Measurements from ENCODE around the gene IRF9.

Gene IRF9

DNA sequence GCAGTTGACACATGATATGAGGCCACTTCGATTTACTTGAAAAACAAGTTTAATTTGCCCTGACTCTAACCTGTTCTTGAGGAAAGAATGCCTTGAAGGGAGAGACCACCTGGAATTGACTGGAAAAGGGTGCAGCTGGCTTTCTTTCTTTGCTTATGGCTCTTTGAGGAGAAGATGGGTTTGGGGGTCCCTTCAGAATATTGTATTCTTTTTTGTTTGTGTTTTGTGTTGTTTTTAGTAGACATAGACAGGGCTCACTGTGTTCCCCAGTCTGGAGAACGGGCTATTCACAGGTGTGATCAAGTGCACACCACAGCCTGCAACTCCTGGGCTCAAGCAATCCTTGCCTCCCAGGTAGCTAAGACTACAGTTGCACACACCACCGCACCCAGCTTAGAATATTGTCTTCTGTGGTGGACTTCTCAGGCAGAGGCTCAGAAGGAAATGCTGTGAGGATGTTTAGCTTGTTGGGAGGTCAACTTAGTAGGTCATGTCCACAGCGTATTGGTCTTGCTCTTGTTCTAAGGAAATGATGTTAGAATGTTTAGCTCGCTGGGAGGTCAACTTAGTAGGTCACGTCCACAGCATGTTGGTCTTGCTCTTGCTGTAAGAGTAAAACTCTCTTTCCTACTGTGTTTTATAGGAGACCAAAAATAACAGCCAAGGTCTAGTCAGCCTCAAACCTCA lies 44.8 kb upstream of the IRF9 start:
- TF ChIP-seq, protein P1, sequence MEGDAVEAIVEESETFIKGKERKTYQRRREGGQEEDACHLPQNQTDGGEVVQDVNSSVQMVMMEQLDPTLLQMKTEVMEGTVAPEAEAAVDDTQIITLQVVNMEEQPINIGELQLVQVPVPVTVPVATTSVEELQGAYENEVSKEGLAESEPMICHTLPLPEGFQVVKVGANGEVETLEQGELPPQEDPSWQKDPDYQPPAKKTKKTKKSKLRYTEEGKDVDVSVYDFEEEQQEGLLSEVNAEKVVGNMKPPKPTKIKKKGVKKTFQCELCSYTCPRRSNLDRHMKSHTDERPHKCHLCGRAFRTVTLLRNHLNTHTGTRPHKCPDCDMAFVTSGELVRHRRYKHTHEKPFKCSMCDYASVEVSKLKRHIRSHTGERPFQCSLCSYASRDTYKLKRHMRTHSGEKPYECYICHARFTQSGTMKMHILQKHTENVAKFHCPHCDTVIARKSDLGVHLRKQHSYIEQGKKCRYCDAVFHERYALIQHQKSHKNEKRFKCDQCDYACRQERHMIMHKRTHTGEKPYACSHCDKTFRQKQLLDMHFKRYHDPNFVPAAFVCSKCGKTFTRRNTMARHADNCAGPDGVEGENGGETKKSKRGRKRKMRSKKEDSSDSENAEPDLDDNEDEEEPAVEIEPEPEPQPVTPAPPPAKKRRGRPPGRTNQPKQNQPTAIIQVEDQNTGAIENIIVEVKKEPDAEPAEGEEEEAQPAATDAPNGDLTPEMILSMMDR (IDR thresholded peaks at IDR 0.05; ENCODE audit: low read depth, low read length): no peak
- no peak overlapping the region for H3K4me3 ChIP-seq (replicated peaks in 1 of 2; ENCODE audit: low read depth in 2 of 2, low read length in 2 of 2)
- no peak for DNase-seq (ENCODE audit: low read depth in 2 of 2)

DNA sequence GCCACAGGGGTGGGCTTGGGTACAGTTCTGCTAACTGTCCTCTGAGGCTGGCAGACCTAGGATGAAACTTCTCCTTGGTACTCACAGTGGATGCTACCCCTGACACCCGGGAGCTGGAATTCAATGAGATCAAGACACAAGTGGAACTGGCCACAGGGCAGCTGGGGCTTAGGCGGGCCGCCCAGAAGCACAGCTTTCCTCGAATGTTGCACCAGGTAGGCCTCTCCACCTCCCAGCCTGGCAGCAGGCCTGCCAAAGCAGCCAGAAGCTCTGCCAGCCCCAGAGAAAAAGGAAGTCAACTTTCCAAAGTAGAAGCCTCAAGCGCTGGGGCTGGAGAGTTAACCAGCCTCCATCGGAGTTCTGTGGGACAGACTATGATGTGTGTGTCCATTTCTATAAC lies 43.9 kb upstream of the IRF9 start:
- H3K4me3 ChIP-seq (replicated peaks in 1 of 2; ENCODE audit: low read depth in 2 of 2, low read length in 2 of 2): no peak overlapping the region
- TF ChIP-seq, protein P1 (IDR thresholded peaks at IDR 0.05; ENCODE audit: low read depth, low read length): no peak
- DNase-seq (ENCODE audit: low read depth in 2 of 2): no peak

- H3K4me3 ChIP-seq (replicated peaks in 1 of 2; ENCODE audit: low read depth in 2 of 2, low read length in 2 of 2): no peak overlapping the region
- TF ChIP-seq, protein P1 (IDR thresholded peaks at IDR 0.05; ENCODE audit: low read depth, low read length): no peak
- DNase-seq (ENCODE audit: low read depth in 2 of 2): no peak
Observed at GRCh38 chr14:24119691-24120090, 41.4 kb upstream of the IRF9 start.

- DNase-seq (ENCODE audit: low read depth in 2 of 2): no peak
- H3K4me3 ChIP-seq (replicated peaks in 1 of 2; ENCODE audit: low read depth in 2 of 2, low read length in 2 of 2): no peak overlapping the region
- TF ChIP-seq, protein P1 (IDR thresholded peaks at IDR 0.05; ENCODE audit: low read depth, low read length): no peak
Observed at GRCh38 chr14:24121210-24121609, 39.9 kb upstream of the IRF9 start.

DNA sequence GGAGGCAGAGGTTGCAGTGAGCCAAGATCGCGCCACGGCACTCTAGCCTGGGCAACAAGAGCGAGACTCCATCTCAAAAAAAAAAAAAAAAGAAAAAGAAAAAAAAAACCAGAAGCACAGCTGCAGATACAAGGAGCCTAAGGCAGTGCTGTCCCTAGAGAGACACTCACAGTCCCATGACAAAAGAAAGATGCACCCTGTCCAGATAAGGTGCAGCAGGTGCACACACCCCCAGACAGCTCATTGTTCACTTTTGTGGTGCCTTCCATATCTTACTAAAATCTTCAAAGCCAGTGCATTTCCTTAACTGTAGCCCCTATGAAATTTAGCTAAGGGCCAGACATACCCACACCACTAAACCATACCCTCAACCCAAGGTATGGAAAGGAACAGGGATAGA lies 38.6 kb upstream of the IRF9 start:
- H3K4me3 ChIP-seq (replicated peaks in 1 of 2; ENCODE audit: low read depth in 2 of 2, low read length in 2 of 2): no peak overlapping the region
- TF ChIP-seq, protein P1 (IDR thresholded peaks at IDR 0.05; ENCODE audit: low read depth, low read length): no peak
- no peak for DNase-seq (ENCODE audit: low read depth in 2 of 2)

DNA sequence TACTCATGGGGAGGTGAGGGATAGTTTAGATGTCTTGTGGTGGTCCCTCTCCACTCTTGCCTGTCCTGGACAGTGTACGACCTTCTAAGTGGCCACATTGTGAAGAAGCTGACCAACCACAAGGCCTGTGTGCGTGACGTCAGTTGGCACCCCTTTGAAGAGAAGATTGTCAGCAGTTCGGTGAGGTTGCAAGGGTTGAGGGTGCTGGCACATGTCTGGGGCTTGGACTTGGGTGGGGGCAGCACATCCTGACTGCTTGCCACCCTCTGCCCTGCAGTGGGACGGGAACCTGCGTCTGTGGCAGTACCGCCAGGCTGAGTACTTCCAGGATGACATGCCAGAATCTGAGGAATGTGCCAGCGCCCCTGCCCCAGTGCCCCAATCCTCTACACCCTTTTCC lies 38.2 kb upstream of the IRF9 start:
- DNase-seq (ENCODE audit: low read depth in 2 of 2): no peak
- TF ChIP-seq, protein P1 (IDR thresholded peaks at IDR 0.05; ENCODE audit: low read depth, low read length): no peak

More for the DNA sequence above, 38.2 kb upstream of the IRF9 start:
- no peak overlapping the region for H3K4me3 ChIP-seq (replicated peaks in 1 of 2; ENCODE audit: low read depth in 2 of 2, low read length in 2 of 2)

All from cardiac fibroblast (primary cell).